Measurements from ENCODE around the gene GBF1. TPM values are rescaled to one million over a fixed set of nuclear protein-coding genes. Genes with fewer than 3 reads are reported as not detected.

GBF1 gene
- total and polyA plus RNA-seq, 2 of the 13 experiments (the other 11 are each of a cell fraction or from before 2014, with no cell fraction given), result 17.1 to 21.9 TPM

- no TSS peak for BruUV-seq (replicated peaks)
- intact Hi-C loops (cut with micrococcal nuclease; ENCODE audit: unreplicated experiment) (loop anchor here (1.0 to 2.0 kb wide), 2 partner anchors 116 to 168 kb away; no protein-coding TSS in a partner anchor), in situ Hi-C loops (cut with HindIII; ENCODE audit: extremely low pct_ligation_motif_present, low pct_unique_long_range_greater_than_20kb) (no loop called here)
- Histone ChIP-seq H3K9ac (ENCODE audit: insufficient read depth, low read depth, low read length) (no peak overlapping the region), H3K27me3 (ENCODE audit: control insufficient read depth in 1 of 2, insufficient read depth in 2 of 2, low read length in 2 of 2) (peaks cover 1 to 50% of the 10 kb centered on the region in 2 experiments; a peak in 4 of 5 replicates), H3K4me3 (replicated peaks in 1 of 3; ENCODE audit: insufficient read depth in 1 of 3, low read depth in 2 of 3, low read length in 3 of 3) (peak overlapping the region; percentile 39 to 72 (median 65); a peak in 5 of 6 replicates), H3K4me1 (ENCODE audit: insufficient read depth, low read length) (peaks cover 50% of the 10 kb centered on the region), H3K27ac (ENCODE audit: extremely low read length, insufficient read depth, low read length) (no peak overlapping the region), H3K79me2 (ENCODE audit: insufficient read depth, low read length) (no peaks in the 10 kb centered on the region), H3K9me3 (ENCODE audit: low read length) (no peaks in the 10 kb centered on the region), H3K36me3 (replicated peaks in 1 of 2; ENCODE audit: control insufficient read depth in 1 of 2, insufficient read depth in 2 of 2, low read length in 2 of 2) (no peaks in the 10 kb centered on the region), H4K20me1 (ENCODE audit: insufficient read depth, low read length) (no peaks in the 10 kb centered on the region), H3K4me2 (ENCODE audit: low read depth, low read length) (peak overlapping the region; percentile 96), H2AFZ (ENCODE audit: low read length) (no peak overlapping the region)
- CTCF ChIA-PET (ENCODE audit: low intra/inter-chr PET ratio, low total read pairs), result interaction anchor here (1.4 to 4.7 kb wide), 4 partner anchors 116 to 353 kb away, joined by 4 to 34 read pairs (median 20); no protein-coding TSS in a partner anchor
- WGBS (ENCODE audit: low lambda C conversion rate), result 2% methylated on average over 16 of the region's 52 CpGs
- FAIRE-seq (no peak), DNase-seq (ENCODE audit: low spot score) (no peak), ATAC-seq (peak; percentile 6)
- POLR2A ChIA-PET, result interaction anchor here (0.7 to 2.1 kb wide), 5 partner anchors 16 to 191 kb away, joined by 3 to 6 read pairs (median 3); partner anchors contain the start of gene FBXL15
- 0 out of 2 replicates have a peak, but pooled peaks have one; percentile 36 for TF ChIP-seq ZFP36L1 (CRISPR knock-in tag; IDR thresholded peaks at IDR 0.05)
- TF ChIP-seq TFDP1 (CRISPR knock-in tag; IDR thresholded peaks at IDR 0.05; ENCODE audit: borderline replicate concordance), result peak; percentile 11; the same call in 1 of the 2 replicates
- TF ChIP-seq ERF (CRISPR knock-in tag; IDR thresholded peaks at IDR 0.05), result no peak
- no peak for TF ChIP-seq ZNF788 (CRISPR knock-in tag; IDR thresholded peaks at IDR 0.05; ENCODE audit: borderline replicate concordance)
- no peak for TF ChIP-seq THAP11 (CRISPR knock-in tag; IDR thresholded peaks at IDR 0.05)
- TF ChIP-seq CSRNP1 (CRISPR knock-in tag; IDR thresholded peaks at IDR 0.05), result 0 out of 2 replicates have a peak, but pooled peaks have one; percentile 18
- no peak for TF ChIP-seq PATZ1 (CRISPR knock-in tag; IDR thresholded peaks at IDR 0.05)
- peak; percentile 79 for TF ChIP-seq HNRNPK (IDR thresholded peaks at IDR 0.05; ENCODE audit: low read depth, low read length, poor library complexity, severe bottlenecking)
- peak; percentile 69 for TF ChIP-seq ZNF800 (CRISPR knock-in tag; IDR thresholded peaks at IDR 0.05)
- TF ChIP-seq ZBTB4 (CRISPR knock-in tag; IDR thresholded peaks at IDR 0.05; ENCODE audit: borderline replicate concordance), result peak; percentile 45; the same call in 1 of the 2 replicates
- 0 out of 2 replicates have a peak, but pooled peaks have one; percentile 38 for TF ChIP-seq ZNF572 (CRISPR knock-in tag; IDR thresholded peaks at IDR 0.05)
- 0 out of 2 replicates have a peak, but pooled peaks have one; percentile 11 for TF ChIP-seq MAX (IDR thresholded peaks at IDR 0.05)
Observed at GRCh38 chr10:102230861-102231356, 14.4 kb upstream of the GBF1 start.
